Bronchial epithelial cell (primary cell): Measurements from ENCODE around the gene RMND1. TPM values are rescaled to one million over a fixed set of nuclear protein-coding genes. Genes with fewer than 3 reads are reported as not detected.

Experiments
- DNase-seq: peaks from one replicate; pipeline ENCODE4 v3.0.0-alpha.2; 2010; ENCODE audit warnings: low read depth
- FAIRE-seq: peaks from 2 replicates; lab custom pipeline; 2011; peaks lifted over from hg19 to GRCh38; lab: Jason Lieb, UNC
- H3K27me3 ChIP-seq: 2 replicates; pipeline ENCODE4 v1.5.1; 2011; ENCODE audit warnings: low read length; ENCODE audit not compliant: control insufficient read depth, insufficient read depth
- H3K36me3 ChIP-seq: 2 replicates; pipeline ENCODE4 v1.5.1; 2011; ENCODE audit warnings: low read length; ENCODE audit not compliant: control insufficient read depth, insufficient read depth
- H3K4me3 ChIP-seq: 2 replicates; pipeline ENCODE4 v1.5.1; 2011; ENCODE audit warnings: mild to moderate bottlenecking, low read depth, low read length, control low read depth
- total RNA-seq: library from RNA; depleted of rRNA; stranded (reverse); fragments of >200 nt; gene quantifications from 2 replicates; pipeline ENCODE4 v1.2.1, GENCODE V29; 2014
- TF ChIP-seq, protein P1 (sequence below): IDR thresholded peaks from 2 replicates; pipeline ENCODE4 v1.5.1; 2011; ENCODE audit warnings: mild to moderate bottlenecking, moderate library complexity, low read length, control low read depth, inconsistent platforms; ENCODE audit not compliant: insufficient read depth, severe bottlenecking

RMND1 gene
- total RNA-seq, 1 donor from 2014 or later = 51.6 TPM

DNA sequence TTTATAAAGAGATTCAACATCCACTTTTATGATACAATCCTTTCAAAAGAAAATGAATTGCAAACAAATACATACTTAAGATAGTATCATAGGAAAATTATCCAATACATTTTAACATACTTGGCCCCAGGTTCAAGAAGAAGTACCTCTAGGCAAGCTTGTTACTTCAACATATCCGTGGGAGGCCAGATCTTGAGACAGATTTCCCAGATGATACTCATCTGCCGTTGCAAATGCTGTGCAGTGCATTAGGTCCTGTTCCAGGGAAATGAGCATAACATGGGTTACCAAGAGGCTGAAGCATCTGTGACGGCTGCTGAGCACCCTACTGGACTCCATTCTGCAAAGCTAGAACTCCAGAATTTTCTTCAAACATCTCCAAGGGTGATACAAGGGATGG, 15.6 kb downstream of the RMND1 start:
- Histone ChIP-seq H3K27me3 (no peaks in the 10 kb centered on the region), H3K36me3 (peaks cover 2% of the 10 kb centered on the region), H3K4me3 (no peak overlapping the region)
- TF ChIP-seq, protein P1, sequence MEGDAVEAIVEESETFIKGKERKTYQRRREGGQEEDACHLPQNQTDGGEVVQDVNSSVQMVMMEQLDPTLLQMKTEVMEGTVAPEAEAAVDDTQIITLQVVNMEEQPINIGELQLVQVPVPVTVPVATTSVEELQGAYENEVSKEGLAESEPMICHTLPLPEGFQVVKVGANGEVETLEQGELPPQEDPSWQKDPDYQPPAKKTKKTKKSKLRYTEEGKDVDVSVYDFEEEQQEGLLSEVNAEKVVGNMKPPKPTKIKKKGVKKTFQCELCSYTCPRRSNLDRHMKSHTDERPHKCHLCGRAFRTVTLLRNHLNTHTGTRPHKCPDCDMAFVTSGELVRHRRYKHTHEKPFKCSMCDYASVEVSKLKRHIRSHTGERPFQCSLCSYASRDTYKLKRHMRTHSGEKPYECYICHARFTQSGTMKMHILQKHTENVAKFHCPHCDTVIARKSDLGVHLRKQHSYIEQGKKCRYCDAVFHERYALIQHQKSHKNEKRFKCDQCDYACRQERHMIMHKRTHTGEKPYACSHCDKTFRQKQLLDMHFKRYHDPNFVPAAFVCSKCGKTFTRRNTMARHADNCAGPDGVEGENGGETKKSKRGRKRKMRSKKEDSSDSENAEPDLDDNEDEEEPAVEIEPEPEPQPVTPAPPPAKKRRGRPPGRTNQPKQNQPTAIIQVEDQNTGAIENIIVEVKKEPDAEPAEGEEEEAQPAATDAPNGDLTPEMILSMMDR = no peak
- DNase-seq = no peak
- FAIRE-seq = no peak

DNA sequence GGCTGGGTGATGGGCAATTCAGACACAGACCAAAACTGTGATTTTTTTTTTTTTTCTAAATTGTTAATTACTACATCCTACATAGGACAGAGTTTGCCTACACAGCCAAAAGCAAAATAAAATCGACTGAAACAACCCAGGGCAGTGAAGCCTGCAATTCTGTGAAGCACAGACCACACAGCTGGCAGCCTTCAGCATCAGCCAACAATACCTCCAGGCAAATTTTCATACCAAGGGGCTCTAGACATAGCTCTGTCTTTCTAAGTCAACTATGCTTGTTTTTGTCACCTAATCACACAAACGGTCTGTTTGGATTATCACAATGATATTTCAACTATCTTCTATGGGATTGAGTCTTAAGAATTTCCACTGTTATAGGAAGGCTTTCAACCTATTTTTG, 17.6 kb downstream of the RMND1 start:
- TF ChIP-seq, protein P1 = no peak

DNA sequence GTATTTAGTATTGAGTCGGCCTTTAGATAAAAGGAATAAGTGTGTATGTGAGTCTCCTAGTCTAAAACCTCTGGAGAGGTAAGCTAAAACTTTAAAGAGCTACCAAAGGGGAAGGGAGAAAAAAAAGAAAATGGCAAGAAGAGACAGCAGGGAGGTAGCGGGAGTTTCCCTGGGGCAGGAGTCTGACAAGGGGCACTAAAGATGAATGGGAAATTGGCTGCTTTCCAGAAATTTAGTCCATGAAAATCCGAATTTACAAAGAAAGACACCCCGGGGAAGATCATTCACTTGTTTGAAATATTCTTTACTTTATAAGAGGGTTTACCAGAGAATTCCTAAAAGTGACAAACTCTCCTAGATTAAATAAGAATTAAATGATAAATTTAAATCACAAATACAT, 19.3 kb downstream of the RMND1 start:
- peaks cover 5% of the 10 kb centered on the region for H3K36me3 ChIP-seq
- TF ChIP-seq, protein P1 = no peak
- no peak for FAIRE-seq
- H3K4me3 ChIP-seq = no peak overlapping the region
- H3K27me3 ChIP-seq = no peaks in the 10 kb centered on the region
- no peak for DNase-seq

More for the DNA sequence above, 17.6 kb downstream of the RMND1 start:
- FAIRE-seq (no peak), DNase-seq (no peak)
- peaks cover 5% of the 10 kb centered on the region for H3K36me3 ChIP-seq
- H3K27me3 ChIP-seq = no peaks in the 10 kb centered on the region
- no peak overlapping the region for H3K4me3 ChIP-seq

DNA sequence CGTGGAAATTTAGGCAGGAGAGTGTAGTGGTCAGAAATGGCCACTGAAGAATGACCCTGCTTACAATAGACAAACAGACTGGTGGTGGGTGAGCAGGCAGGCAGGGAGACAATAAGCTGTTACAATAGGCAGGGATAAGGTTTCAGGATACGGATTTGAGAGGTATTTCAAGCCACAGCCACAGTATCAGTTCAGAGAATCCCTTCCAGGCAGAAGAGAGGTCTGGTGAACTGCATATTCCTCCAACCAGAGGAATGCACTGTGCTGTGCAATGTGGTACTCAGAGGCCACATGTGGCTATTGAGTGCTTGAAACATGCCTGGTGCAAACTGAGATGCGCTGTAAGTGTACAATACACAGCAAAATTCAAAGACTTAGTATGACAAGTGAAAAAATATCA, 20.6 kb downstream of the RMND1 start:
- TF ChIP-seq, protein P1 = no peak
- no peak for FAIRE-seq

DNA sequence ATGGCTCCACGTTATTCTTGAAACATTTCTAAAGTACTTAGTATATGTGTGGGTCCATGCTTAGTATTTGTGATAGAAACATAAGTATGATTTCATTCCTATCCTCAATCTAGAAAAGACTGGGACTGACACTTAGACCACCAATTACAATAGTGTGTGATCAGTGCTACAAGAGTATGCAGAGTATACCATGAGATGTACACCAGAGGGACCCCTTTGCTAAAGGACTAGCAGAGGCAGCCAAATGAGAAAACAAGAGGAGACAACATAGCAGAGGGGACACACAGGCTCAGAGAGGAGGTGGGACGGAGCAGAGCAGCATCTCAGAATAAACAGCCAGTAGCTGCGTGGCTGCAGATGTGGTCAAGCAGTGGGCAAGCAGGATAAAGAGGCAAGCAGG, 21.0 kb downstream of the RMND1 start:
- Histone ChIP-seq H3K27me3 (no peaks in the 10 kb centered on the region), H3K36me3 (peaks cover 6% of the 10 kb centered on the region), H3K4me3 (no peak overlapping the region)
- FAIRE-seq = no peak
- DNase-seq = no peak
- TF ChIP-seq, protein P1 = no peak

More for the DNA sequence above, 20.6 kb downstream of the RMND1 start:
- Histone ChIP-seq H3K36me3 (peaks cover 5% of the 10 kb centered on the region), H3K27me3 (no peaks in the 10 kb centered on the region), H3K4me3 (no peak overlapping the region)
- no peak for DNase-seq

DNA sequence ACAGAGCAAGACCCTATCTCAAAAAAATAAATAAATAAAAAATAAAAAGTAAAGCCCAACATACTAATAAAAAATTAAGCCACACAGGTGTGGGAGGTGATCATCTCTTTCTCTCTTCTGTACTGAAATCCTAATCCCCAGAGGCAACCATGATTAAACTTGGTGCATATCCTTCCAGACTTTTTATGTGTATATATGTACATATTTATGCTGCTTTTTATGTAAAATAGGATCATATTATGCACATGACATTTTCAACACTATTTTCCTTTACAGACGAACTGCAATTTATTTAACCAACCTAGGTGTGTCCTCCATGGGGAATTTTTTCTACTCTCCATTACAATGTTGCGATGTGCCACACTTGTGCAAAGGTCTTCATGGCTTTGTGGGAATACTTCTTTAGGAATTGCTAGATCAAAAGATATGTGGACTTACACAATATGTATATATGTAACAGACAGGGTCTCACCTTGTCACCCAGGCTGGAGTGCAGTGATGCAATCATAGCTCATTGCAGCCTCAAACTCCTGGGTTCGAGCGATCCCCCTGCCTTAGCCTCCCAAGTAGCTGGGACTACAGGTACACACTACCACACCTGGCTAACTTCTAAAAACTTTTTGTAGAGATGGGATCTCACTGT, 23.7 kb downstream of the RMND1 start:
- Histone ChIP-seq H3K4me3 (no peak overlapping the region), H3K27me3 (no peaks in the 10 kb centered on the region), H3K36me3 (peaks cover 8% of the 10 kb centered on the region)
- FAIRE-seq = no peak
- TF ChIP-seq, protein P1 = no peak
- DNase-seq = no peak
